Measurements from ENCODE around the gene FIBCD1.
"Not testable (repeated sequence)": the region's sequence is repeated elsewhere in the genome, so short reads cannot be mapped to it uniquely, and the experiment has no call there.

Gene FIBCD1

DNA sequence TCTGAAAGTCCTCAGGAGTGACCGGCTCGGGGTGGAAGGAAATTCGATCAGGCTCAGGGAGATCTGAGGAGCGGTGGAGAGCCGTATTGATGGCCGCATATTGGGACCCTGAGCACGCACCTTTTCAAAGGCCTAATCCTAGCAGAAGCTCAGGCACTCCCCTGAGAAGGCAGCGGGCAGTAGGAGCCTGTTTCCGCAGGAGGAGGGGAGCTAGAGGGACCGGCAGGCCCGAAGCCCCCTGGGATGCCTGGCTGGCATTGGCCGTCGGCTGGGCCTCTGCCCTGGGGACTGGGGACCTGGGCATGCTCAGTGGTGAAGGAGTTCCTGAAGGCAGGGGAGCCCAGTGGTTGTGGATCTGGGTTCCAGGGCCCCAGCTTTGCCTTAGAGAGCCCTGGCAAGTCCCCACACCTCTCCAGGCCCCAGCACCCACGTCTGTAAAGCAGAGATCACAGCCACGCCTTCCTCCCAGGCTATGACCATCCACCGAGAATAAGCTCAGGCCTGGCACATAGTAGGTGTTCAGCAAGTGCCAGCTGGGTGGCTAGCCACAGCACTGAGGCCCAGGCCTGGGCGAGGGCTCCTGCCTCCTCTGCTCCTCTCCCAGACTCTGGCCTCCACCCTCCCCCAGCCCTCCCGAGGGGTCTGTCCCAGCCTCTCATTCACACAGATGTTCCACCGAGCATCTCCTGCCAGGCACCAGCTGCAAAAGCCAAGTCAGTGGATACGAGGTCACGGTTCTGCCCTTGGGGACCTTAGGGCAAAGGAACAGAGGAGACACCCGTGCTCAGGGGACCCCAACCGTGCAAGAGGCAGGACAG lies 25.2 kb downstream of the FIBCD1 start:
- TF ChIP-seq, protein P1, sequence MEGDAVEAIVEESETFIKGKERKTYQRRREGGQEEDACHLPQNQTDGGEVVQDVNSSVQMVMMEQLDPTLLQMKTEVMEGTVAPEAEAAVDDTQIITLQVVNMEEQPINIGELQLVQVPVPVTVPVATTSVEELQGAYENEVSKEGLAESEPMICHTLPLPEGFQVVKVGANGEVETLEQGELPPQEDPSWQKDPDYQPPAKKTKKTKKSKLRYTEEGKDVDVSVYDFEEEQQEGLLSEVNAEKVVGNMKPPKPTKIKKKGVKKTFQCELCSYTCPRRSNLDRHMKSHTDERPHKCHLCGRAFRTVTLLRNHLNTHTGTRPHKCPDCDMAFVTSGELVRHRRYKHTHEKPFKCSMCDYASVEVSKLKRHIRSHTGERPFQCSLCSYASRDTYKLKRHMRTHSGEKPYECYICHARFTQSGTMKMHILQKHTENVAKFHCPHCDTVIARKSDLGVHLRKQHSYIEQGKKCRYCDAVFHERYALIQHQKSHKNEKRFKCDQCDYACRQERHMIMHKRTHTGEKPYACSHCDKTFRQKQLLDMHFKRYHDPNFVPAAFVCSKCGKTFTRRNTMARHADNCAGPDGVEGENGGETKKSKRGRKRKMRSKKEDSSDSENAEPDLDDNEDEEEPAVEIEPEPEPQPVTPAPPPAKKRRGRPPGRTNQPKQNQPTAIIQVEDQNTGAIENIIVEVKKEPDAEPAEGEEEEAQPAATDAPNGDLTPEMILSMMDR (IDR thresholded peaks at IDR 0.05; ENCODE audit: low read depth, low read length): no peak
- DNase-seq (ENCODE audit: extremely low read depth, low read depth): no peak

DNA sequence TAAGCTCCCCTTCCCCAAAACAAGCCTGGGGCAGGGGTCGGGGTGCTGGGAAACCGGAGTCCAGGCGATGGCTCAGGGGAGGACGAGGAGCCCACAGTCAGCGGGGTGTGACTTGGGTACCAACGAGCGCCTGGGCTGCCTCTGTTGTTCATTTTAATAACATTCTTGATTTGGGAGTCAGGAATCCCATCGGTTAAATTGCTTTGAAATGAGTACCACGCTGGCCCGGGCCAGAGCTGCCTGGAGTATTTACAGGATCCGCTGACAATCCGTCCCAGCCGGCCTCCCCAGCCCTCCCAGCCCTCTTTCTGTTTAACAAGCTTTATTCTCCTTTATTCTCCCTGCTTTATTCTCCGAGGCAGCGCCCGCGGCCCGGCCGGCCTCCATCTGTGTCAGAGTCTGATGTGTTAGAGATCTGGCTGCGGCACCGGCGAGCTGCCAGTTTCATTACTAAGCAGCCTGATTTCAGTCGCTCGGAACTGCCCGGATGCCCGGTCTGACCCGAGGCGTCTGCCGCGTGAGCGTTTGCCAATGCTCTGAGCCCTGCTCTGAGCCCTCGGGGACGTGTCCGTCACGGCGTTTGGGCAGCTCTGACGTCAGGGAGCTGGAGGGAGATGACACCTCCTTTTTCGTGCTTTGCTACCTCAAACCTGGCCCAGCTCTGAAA lies 26.0 kb downstream of the FIBCD1 start:
- peak; percentile 71 for DNase-seq (ENCODE audit: extremely low read depth, low read depth)
- TF ChIP-seq, protein P1 (IDR thresholded peaks at IDR 0.05; ENCODE audit: low read depth, low read length): no peak

DNA sequence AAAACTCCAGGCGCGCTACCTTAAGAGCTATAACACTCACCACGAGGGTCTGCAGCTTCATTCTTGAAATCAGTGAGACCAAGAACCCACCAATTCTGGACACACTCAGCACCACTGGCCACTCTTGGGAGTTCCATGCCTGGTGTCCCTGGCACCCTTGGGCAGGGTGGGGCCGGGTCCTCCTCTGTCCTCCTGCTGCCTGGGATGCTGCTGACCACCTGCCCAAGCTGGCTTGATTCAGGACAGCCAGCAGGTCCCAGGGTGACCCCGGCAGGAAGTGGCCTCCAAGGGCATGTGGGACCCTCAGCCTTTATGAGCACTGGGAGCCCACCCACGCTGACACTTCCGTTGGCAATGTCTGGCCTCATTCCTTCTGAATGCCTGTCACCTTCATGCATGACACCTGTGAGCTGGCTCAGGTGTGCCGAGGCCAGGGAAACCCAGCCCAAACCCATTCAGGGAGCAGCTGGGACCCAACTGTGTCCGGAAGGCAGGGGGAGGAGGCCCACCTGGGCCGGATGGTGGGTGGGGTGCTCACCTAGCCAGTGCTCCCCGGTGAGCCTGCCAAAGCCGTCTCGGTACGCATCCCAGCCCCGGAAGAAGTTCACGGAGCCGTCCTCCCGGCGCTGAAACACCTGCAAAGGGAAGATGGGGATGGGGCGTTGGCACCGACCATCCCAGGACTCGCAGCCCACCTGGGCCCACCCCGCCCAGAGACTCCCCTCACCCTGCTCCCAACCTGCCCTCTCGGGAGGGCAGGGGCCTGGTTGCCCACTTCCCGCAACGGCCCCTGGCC lies 27.6 kb downstream of the FIBCD1 start:
- DNase-seq (ENCODE audit: extremely low read depth, low read depth): no peak
- TF ChIP-seq, protein P1 (IDR thresholded peaks at IDR 0.05; ENCODE audit: low read depth, low read length): no peak

DNA sequence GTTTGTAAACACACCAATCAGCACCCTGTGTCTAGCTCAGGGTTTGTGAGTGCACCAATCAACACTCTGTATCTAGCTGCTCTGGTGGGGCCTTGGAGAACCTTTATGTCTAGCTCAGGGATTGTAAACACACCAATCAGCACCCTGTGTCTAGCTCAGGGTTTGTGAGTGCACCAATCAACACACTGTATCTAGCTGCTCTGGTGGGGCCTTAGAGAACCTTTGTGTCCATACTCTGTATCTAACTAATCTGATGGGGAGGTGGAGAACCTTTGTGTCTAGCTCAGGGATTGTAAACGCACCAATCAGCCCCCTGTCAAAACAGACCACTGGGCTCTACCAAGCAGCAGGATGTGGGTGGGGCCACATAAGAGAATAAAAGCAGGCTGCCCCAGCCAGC lies 28.4 kb downstream of the FIBCD1 start:
- DNase-seq (ENCODE audit: extremely low read depth, low read depth): not testable (repeated sequence)

DNA sequence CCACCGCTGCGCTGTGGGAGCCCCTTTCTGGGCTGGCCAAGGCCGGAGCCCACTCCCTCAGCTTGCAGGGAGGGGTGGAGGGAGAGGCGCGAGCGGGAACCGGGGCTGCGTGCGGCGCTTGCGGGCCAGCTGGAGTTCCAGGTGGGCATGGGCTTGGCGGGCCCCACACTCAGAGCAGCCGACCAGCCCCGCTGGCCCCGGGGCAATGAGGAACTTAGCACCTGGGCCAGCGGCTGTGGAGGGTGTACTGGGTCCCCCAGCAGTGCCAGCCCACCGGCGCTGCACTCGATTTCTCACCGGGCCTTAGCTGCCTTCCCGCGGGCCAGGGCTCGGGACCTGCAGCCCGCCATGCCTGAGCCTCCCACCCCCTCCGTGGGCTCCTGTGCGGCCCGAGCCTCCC lies 29.0 kb downstream of the FIBCD1 start:
- DNase-seq (ENCODE audit: extremely low read depth, low read depth): not testable (repeated sequence)

DNA sequence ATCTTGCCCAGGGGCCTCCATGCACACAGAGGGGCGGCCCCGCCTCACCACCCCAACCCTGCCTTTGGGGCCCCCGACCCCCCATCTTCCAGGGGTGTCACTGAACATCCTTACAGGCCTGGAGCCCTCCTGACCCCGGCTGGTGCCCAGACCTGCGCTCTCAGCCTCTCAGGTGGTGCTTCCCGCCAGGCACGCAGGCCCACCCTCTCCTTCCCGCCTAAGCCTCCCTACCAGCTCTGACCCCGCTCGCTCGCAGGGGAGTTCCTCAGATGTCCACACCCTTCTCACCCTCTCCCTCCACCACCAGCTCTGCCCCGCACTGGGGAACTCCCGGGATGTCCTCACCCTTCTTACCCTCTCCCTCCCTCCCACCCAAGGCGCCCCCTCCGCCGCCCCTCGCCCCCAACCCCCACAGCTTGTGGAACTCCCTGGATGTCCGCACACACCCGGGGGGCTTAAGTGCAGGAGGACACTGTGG lies 30.1 kb downstream of the FIBCD1 start:
- DNase-seq (ENCODE audit: extremely low read depth, low read depth): no peak
- TF ChIP-seq, protein P1 (IDR thresholded peaks at IDR 0.05; ENCODE audit: low read depth, low read length): no peak

DNA sequence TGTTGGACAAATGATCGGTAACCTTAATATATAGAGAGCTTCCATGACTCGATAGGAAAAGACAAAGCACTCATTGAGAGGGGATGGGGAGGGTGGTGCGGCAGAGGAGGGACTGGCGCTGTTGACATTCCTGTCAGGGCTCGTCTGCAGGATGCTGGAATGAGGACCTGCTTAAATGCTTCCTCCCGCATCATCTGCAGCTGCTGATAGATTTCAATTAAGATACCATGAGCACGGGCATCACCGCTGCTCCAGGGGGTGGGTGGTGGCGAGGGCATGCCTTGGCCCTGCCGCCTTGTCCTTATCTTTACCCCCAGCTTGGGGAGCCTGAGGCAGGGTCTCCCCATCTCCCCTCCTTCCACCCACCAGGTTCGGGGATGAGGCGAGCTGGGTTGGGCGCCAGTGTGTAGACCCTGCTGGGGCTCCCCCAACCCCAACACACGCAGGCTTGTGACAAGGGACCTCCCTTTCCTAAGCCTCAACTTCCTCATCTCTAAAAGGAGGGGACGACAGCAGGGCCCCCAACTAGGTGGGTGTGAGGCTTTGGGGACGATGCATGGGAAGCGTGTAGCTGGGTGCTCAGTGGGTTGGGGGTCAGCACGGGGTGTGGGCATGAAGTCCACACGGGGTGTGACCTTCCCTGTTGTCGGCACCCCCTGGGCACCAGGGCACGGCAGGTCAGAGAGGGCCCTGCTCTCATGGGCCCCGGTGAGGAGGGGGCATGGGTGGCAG lies 30.7 kb downstream of the FIBCD1 start:
- TF ChIP-seq, protein P1 (IDR thresholded peaks at IDR 0.05; ENCODE audit: low read depth, low read length): no peak
- DNase-seq (ENCODE audit: extremely low read depth, low read depth): no peak
